Muscle layer of colon (tissue), 2 donors: ENCODE data around the gene SPDYA.
A peak's percentile ranks its signal among the peaks of the same experiment; 100 is the strongest.
"Not testable (repeated sequence)": the region's sequence is repeated elsewhere in the genome, so short reads cannot be mapped to it uniquely, and the experiment has no call there.

ENCODE experiments used
- H3K27ac ChIP-seq: one replicate; pipeline ENCODE4 v1.7.0; 2013; ENCODE audit warnings: low read depth, mild to moderate bottlenecking, low read length, moderate library complexity
- H3K27me3 ChIP-seq, 2 donors: one replicate each; pipeline ENCODE4 v1.7.0; 2013; ENCODE audit warnings: low read length in 2 of 2, mild to moderate bottlenecking in 2 of 2; ENCODE audit not compliant: insufficient read depth in 2 of 2, control insufficient read depth in 1 of 2
- H3K36me3 ChIP-seq: one replicate; pipeline ENCODE4 v1.7.0; 2013; ENCODE audit warnings: mild to moderate bottlenecking, low read length; ENCODE audit not compliant: insufficient read depth
- H3K4me1 ChIP-seq: one replicate; pipeline ENCODE4 v1.7.0; 2013; ENCODE audit warnings: mild to moderate bottlenecking, low read length; ENCODE audit not compliant: insufficient read depth
- H3K4me3 ChIP-seq, 2 donors: one replicate each; pipeline ENCODE4 v1.7.0; 2013; ENCODE audit warnings: low read length in 2 of 2, low read depth in 1 of 2, mild to moderate bottlenecking in 1 of 2, moderate library complexity in 1 of 2
- H3K9ac ChIP-seq: one replicate; pipeline ENCODE4 v1.7.0; 2013; ENCODE audit warnings: low read length
- H3K9me3 ChIP-seq: one replicate; pipeline ENCODE4 v1.7.0; 2013; ENCODE audit warnings: mild to moderate bottlenecking, low read length
- donor health status: abdominal sarcoma.
- donor health status: Adenocarcinoma of cecum.

SPDYA gene

GRCh38 chr2:28780496-28780895 is 30.1 kb upstream of the SPDYA start:
- Histone ChIP-seq H3K9ac (no peak overlapping the region), H3K36me3 (peaks cover 31% of the 10 kb centered on the region), H3K4me3 (no peak overlapping the region), H3K27me3 (no peaks in the 10 kb centered on the region), H3K9me3 (no peaks in the 10 kb centered on the region), H3K27ac (no peak overlapping the region), H3K4me1 (peaks cover 5% of the 10 kb centered on the region)

GRCh38 chr2:28782423-28782822 is 28.2 kb upstream of the SPDYA start:
- H3K9me3 ChIP-seq, result no peaks in the 10 kb centered on the region
- H3K27me3 ChIP-seq, result no peaks in the 10 kb centered on the region
- H3K36me3 ChIP-seq, result peaks cover 36% of the 10 kb centered on the region
- H3K27ac ChIP-seq, result no peak overlapping the region
- no peak overlapping the region for H3K9ac ChIP-seq
- H3K4me3 ChIP-seq, result no peak overlapping the region
- H3K4me1 ChIP-seq, result peaks cover 5% of the 10 kb centered on the region

- H3K27ac ChIP-seq, H3K27me3 ChIP-seq, H3K9ac ChIP-seq, H3K9me3 ChIP-seq, H3K4me1 ChIP-seq, H3K4me3 ChIP-seq: not testable (repeated sequence)
- peaks cover 56% of the 10 kb centered on the region for H3K36me3 ChIP-seq
Observed at GRCh38 chr2:28784570-28784969, 26.1 kb upstream of the SPDYA start.

- Histone ChIP-seq H3K4me3 (no peak overlapping the region), H3K4me1 (no peaks in the 10 kb centered on the region), H3K9ac (no peak overlapping the region), H3K27ac (no peak overlapping the region), H3K27me3 (no peaks in the 10 kb centered on the region), H3K36me3 (peaks cover 36% of the 10 kb centered on the region), H3K9me3 (no peaks in the 10 kb centered on the region)
Observed at GRCh38 chr2:28796620-28797019, 14.0 kb upstream of the SPDYA start.

- Histone ChIP-seq H3K27ac (no peak overlapping the region), H3K27me3 (no peaks in the 10 kb centered on the region), H3K4me1 (no peaks in the 10 kb centered on the region), H3K36me3 (peaks cover 17% of the 10 kb centered on the region), H3K4me3 (no peak overlapping the region), H3K9me3 (no peaks in the 10 kb centered on the region), H3K9ac (no peak overlapping the region)
Observed at GRCh38 chr2:28801726-28802125, 8.9 kb upstream of the SPDYA start.

GRCh38 chr2:28802975-28803429 is 7.6 kb upstream of the SPDYA start:
- Histone ChIP-seq H3K27ac (no peak overlapping the region), H3K9me3 (no peaks in the 10 kb centered on the region), H3K4me1 (no peaks in the 10 kb centered on the region), H3K4me3 (no peak overlapping the region), H3K27me3 (no peaks in the 10 kb centered on the region), H3K36me3 (peaks cover 20% of the 10 kb centered on the region), H3K9ac (no peak overlapping the region)

GRCh38 chr2:28809927-28810326 is 707 bp upstream of the SPDYA start:
- Histone ChIP-seq H3K4me1 (peaks cover 4% of the 10 kb centered on the region), H3K9me3 (no peaks in the 10 kb centered on the region), H3K36me3 (peaks cover 4% of the 10 kb centered on the region), H3K27me3 (no peaks in the 10 kb centered on the region), H3K9ac (no peak overlapping the region), H3K4me3 (peak overlapping the region in 1 of 2 donors; percentile 54), H3K27ac (no peak overlapping the region)

GRCh38 chr2:28818053-28818452 is 7.4 kb downstream of the SPDYA start:
- no peak overlapping the region for H3K27ac ChIP-seq
- no peaks in the 10 kb centered on the region for H3K27me3 ChIP-seq
- no peaks in the 10 kb centered on the region for H3K9me3 ChIP-seq
- no peak overlapping the region for H3K4me3 ChIP-seq
- H3K9ac ChIP-seq, result no peak overlapping the region
- no peaks in the 10 kb centered on the region for H3K36me3 ChIP-seq
- no peaks in the 10 kb centered on the region for H3K4me1 ChIP-seq

- no peaks in the 10 kb centered on the region for H3K36me3 ChIP-seq
- no peaks in the 10 kb centered on the region for H3K27me3 ChIP-seq
- no peaks in the 10 kb centered on the region for H3K4me1 ChIP-seq
- no peak overlapping the region for H3K9ac ChIP-seq
- no peak overlapping the region for H3K4me3 ChIP-seq
- no peaks in the 10 kb centered on the region for H3K9me3 ChIP-seq
- H3K27ac ChIP-seq, result no peak overlapping the region
Observed at GRCh38 chr2:28821295-28821958, 10.8 kb downstream of the SPDYA start.

- no peak overlapping the region for H3K4me3 ChIP-seq
Observed at GRCh38 chr2:28822036-28822435, 11.4 kb downstream of the SPDYA start.

GRCh38 chr2:28824207-28824606 is 13.6 kb downstream of the SPDYA start:
- no peaks in the 10 kb centered on the region for H3K36me3 ChIP-seq
- H3K4me3 ChIP-seq, result no peak overlapping the region
- no peaks in the 10 kb centered on the region for H3K27me3 ChIP-seq
- no peaks in the 10 kb centered on the region for H3K9me3 ChIP-seq
- no peak overlapping the region for H3K9ac ChIP-seq
- no peak overlapping the region for H3K27ac ChIP-seq
- H3K4me1 ChIP-seq, result no peaks in the 10 kb centered on the region

More at GRCh38 chr2:28822036-28822435, 11.4 kb downstream of the SPDYA start:
- Histone ChIP-seq H3K27ac (no peak overlapping the region), H3K9me3 (no peaks in the 10 kb centered on the region), H3K36me3 (no peaks in the 10 kb centered on the region), H3K9ac (no peak overlapping the region), H3K27me3 (no peaks in the 10 kb centered on the region), H3K4me1 (no peaks in the 10 kb centered on the region)

GRCh38 chr2:28824870-28825269 is 14.2 kb downstream of the SPDYA start:
- H3K36me3 ChIP-seq, result no peaks in the 10 kb centered on the region
- H3K27me3 ChIP-seq, result no peaks in the 10 kb centered on the region
- no peak overlapping the region for H3K4me3 ChIP-seq
- no peaks in the 10 kb centered on the region for H3K9me3 ChIP-seq
- H3K27ac ChIP-seq, result no peak overlapping the region
- H3K9ac ChIP-seq, result no peak overlapping the region
- no peaks in the 10 kb centered on the region for H3K4me1 ChIP-seq
